HG03025 (cell line): Measurements from ENCODE around the gene AREG.

ENCODE experiments used
- ATAC-seq: cut with Tn5 transposase; IDR thresholded peaks from one replicate; pipeline ENCODE4 v1.9.1; 2021; ENCODE audit warnings: mild to moderate bottlenecking, moderate library complexity; ENCODE audit not compliant: unreplicated experiment, low FRiP score

Gene AREG

GRCh38 chr4:74431113-74431826 lies 13.7 kb upstream of the AREG start:
- ATAC-seq = no peak

GRCh38 chr4:74433043-74433442 lies 11.9 kb upstream of the AREG start:
- ATAC-seq = no peak

- ATAC-seq = no peak
Measured at GRCh38 chr4:74433541-74434172, 11.3 kb upstream of the AREG start.

- ATAC-seq = no peak
Measured at GRCh38 chr4:74435296-74435695, 9.6 kb upstream of the AREG start.

- no peak for ATAC-seq
Measured at GRCh38 chr4:74437866-74438265, 7.1 kb upstream of the AREG start.

- ATAC-seq = no peak
Measured at GRCh38 chr4:74438661-74439060, 6.3 kb upstream of the AREG start.

- no peak for ATAC-seq
Measured at GRCh38 chr4:74439952-74440351, 5.0 kb upstream of the AREG start.

GRCh38 chr4:74440356-74440755 lies 4.6 kb upstream of the AREG start:
- no peak for ATAC-seq

GRCh38 chr4:74441744-74442143 lies 3.2 kb upstream of the AREG start:
- no peak for ATAC-seq

- no peak for ATAC-seq
Measured at GRCh38 chr4:74446193-74446868, 1.4 kb downstream of the AREG start.

GRCh38 chr4:74446896-74447295 lies 2.0 kb downstream of the AREG start:
- ATAC-seq = no peak

GRCh38 chr4:74447636-74448233 lies 2.8 kb downstream of the AREG start:
- no peak for ATAC-seq

GRCh38 chr4:74449571-74450297 lies 4.8 kb downstream of the AREG start:
- ATAC-seq = no peak

- no peak for ATAC-seq
Measured at GRCh38 chr4:74450298-74450683, 5.4 kb downstream of the AREG start.

- ATAC-seq = no peak
Measured at GRCh38 chr4:74451214-74451661, 6.3 kb downstream of the AREG start.

- ATAC-seq = no peak
Measured at GRCh38 chr4:74453037-74453635, 8.2 kb downstream of the AREG start.

- ATAC-seq = no peak
Measured at GRCh38 chr4:74453829-74454742, 9.2 kb downstream of the AREG start.

- no peak for ATAC-seq
Measured at GRCh38 chr4:74455361-74456055, 10.6 kb downstream of the AREG start.
